H1 (cell line): ENCODE data around the gene UGGT2. TPM values are rescaled to one million over a fixed set of nuclear protein-coding genes. Genes with fewer than 3 reads are reported as not detected.

Experiments used
- CTCF ChIA-PET: fragments of 300-600 bp; sonication (Branson Sonifier 250); formaldehyde crosslinking; loops from one replicate; lab custom pipeline; 2021; ENCODE audit not compliant: partially characterized antibody; lab: Charles Lee
- POLR2A ChIA-PET: fragments of 300-600 bp; sonication (Branson Sonifier 250); formaldehyde crosslinking; loops from one replicate; lab custom pipeline; 2021; ENCODE audit warnings: inconsistent platforms; ENCODE audit not compliant: partially characterized antibody; lab: Charles Lee
- DNase-seq, 2 experiments: peaks; one replicate each; pipeline versions ENCODE4 v3.0.0 to v3.0.0-alpha.2; 2010 to 2022; ENCODE audit warnings: low spot score in 2 of 2, low read depth in 1 of 2, mixed read lengths in 1 of 2
- FAIRE-seq: peaks from 2 replicates; lab custom pipeline; 2011; peaks lifted over from hg19 to GRCh38; lab: Jason Lieb, UNC
- H2AFZ ChIP-seq: 2 replicates; pipeline ENCODE4 v1.8.1; 2012; ENCODE audit warnings: low read length, inconsistent platforms
- H2AK5ac ChIP-seq: 2 replicates; pipeline ENCODE4 v1.6.1; 2013; ENCODE audit warnings: low read depth, low read length
- H2BK120ac ChIP-seq: replicated peaks from 2 replicates; pipeline ENCODE3; 2013; ENCODE audit warnings: low read depth, low read length, inconsistent platforms
- H2BK12ac ChIP-seq: 2 replicates; pipeline ENCODE4 v1.6.1; 2013; ENCODE audit warnings: low read depth, low read length
- H2BK15ac ChIP-seq: 2 replicates; pipeline ENCODE4 v1.6.1; 2013; ENCODE audit warnings: low read length
- H2BK20ac ChIP-seq: 2 replicates; pipeline ENCODE4 v1.6.1; 2013; ENCODE audit warnings: low read length
- H2BK5ac ChIP-seq: 2 replicates; pipeline ENCODE4 v1.6.1; 2013; ENCODE audit warnings: low read depth, low read length
- H3K14ac ChIP-seq: 2 replicates; pipeline ENCODE4 v1.6.1; 2013; ENCODE audit warnings: inconsistent platforms; ENCODE audit not compliant: insufficient read length
- H3K18ac ChIP-seq: 2 replicates; pipeline ENCODE4 v1.6.1; 2013; ENCODE audit warnings: low read length; ENCODE audit errors: extremely low read depth
- H3K23ac ChIP-seq: 2 replicates; pipeline ENCODE4 v1.6.1; 2013; ENCODE audit warnings: inconsistent platforms; ENCODE audit not compliant: insufficient read length
- H3K23me2 ChIP-seq: 2 replicates; pipeline ENCODE4 v1.6.1; 2013; ENCODE audit warnings: low read depth, low read length
- H3K27ac ChIP-seq: 2 replicates; pipeline ENCODE4 v1.6.1; 2011; ENCODE audit warnings: low read depth, low read length, inconsistent platforms
- H3K27me3 ChIP-seq, 4 experiments: replicated peaks in 1 of 4; 1 replicate in 1 of 4; 2 replicates in 3 of 4; pipeline versions ENCODE4 v1.6.1 to v1.8.1; 2011 to 2013; ENCODE audit warnings: low read length in 3 of 4, mild to moderate bottlenecking in 3 of 4, inconsistent platforms in 2 of 4, mixed read lengths in 2 of 4, moderate library complexity in 1 of 4; ENCODE audit not compliant: control insufficient read depth in 3 of 4, insufficient read depth in 3 of 4; ENCODE audit errors: extremely low read depth in 1 of 4
- H3K36me3 ChIP-seq, 4 experiments: 2 replicates each; pipeline versions ENCODE4 v1.6.1 to v1.8.1; 2011 to 2013; ENCODE audit warnings: mild to moderate bottlenecking in 4 of 4, low read length in 3 of 4, moderate library complexity in 2 of 4, control low read depth in 1 of 4, inconsistent platforms in 1 of 4; ENCODE audit not compliant: insufficient read depth in 4 of 4, control insufficient read depth in 2 of 4
- H3K4ac ChIP-seq: replicated peaks from 2 replicates; pipeline ENCODE3; 2013; ENCODE audit warnings: low read length, low read depth, mixed read lengths, inconsistent platforms; ENCODE audit not compliant: insufficient read length
- H3K4me1 ChIP-seq, 4 experiments: replicated peaks in 1 of 4; 1 replicate in 1 of 4; 2 replicates in 3 of 4; pipeline versions ENCODE4 v1.6.1 to v1.8.1; 2011 to 2013; ENCODE audit warnings: low read length in 3 of 4, inconsistent platforms in 2 of 4, mixed read lengths in 1 of 4; ENCODE audit not compliant: insufficient read depth in 4 of 4, control insufficient read depth in 3 of 4
- H3K4me2 ChIP-seq, 2 experiments: 2 replicates each; pipeline versions ENCODE4 v1.6.1 to v1.8.1; 2011 to 2013; ENCODE audit warnings: low read depth in 2 of 2, low read length in 2 of 2, control low read depth in 1 of 2, inconsistent platforms in 1 of 2, mild to moderate bottlenecking in 1 of 2; ENCODE audit not compliant: insufficient read depth in 1 of 2
- H3K4me3 ChIP-seq, 4 experiments: fragments of 200-600, 300-600 bp in 1 of 4; sonication (generic), shearing (Covaris generic), sonication (Bioruptor Twin) in 1 of 4; 2 replicates each; pipeline versions ENCODE4 v1.5.1 to v1.8.1; 2011 to 2016; ENCODE audit warnings: low read length in 4 of 4, low read depth in 3 of 4, control low read depth in 2 of 4, inconsistent platforms in 2 of 4, mild to moderate bottlenecking in 2 of 4, mixed read lengths in 1 of 4, moderate library complexity in 1 of 4; ENCODE audit not compliant: insufficient read depth in 2 of 4; ENCODE audit errors: extremely low read depth in 1 of 4
- H3K56ac ChIP-seq: replicated peaks from 2 replicates; pipeline ENCODE3; 2013; ENCODE audit warnings: low read depth, mild to moderate bottlenecking, mixed read lengths, low read length, inconsistent platforms; ENCODE audit not compliant: insufficient read length
- H3K79me1 ChIP-seq: 2 replicates; pipeline ENCODE4 v1.6.1; 2013; ENCODE audit warnings: low read depth, low read length, control low read depth
- H3K79me2 ChIP-seq, 2 experiments: 2 replicates each; pipeline versions ENCODE4 v1.6.1 to v1.8.1; 2012 to 2013; ENCODE audit warnings: low read length in 2 of 2, mild to moderate bottlenecking in 2 of 2, inconsistent platforms in 1 of 2; ENCODE audit not compliant: insufficient read depth in 2 of 2, control insufficient read depth in 1 of 2
- H3K9ac ChIP-seq, 4 experiments: replicated peaks in 1 of 4; 1 replicate in 1 of 4; 2 replicates in 3 of 4; pipeline versions ENCODE4 v1.6.1 to v1.8.1; 2011 to 2013; ENCODE audit warnings: low read depth in 3 of 4, low read length in 3 of 4, control low read depth in 2 of 4, mild to moderate bottlenecking in 2 of 4, moderate library complexity in 2 of 4, inconsistent platforms in 1 of 4; ENCODE audit errors: extremely low read depth in 1 of 4
- H3K9me3 ChIP-seq, 2 experiments: 2 replicates each; pipeline versions ENCODE4 v1.6.1 to v1.8.1; 2012 to 2013; ENCODE audit warnings: mild to moderate bottlenecking in 2 of 2, moderate library complexity in 2 of 2, control low read depth in 1 of 2, inconsistent platforms in 1 of 2, low read depth in 1 of 2, low read length in 1 of 2, mixed read lengths in 1 of 2; ENCODE audit not compliant: insufficient read depth in 2 of 2
- H4K20me1 ChIP-seq, 2 experiments: replicated peaks in 1 of 2; 2 replicates each; pipeline versions ENCODE3 to v1.8.1; 2011 to 2013; ENCODE audit warnings: inconsistent platforms in 2 of 2, low read length in 2 of 2, mild to moderate bottlenecking in 1 of 2; ENCODE audit not compliant: insufficient read depth in 2 of 2, control insufficient read depth in 1 of 2
- H4K5ac ChIP-seq: 2 replicates; pipeline ENCODE4 v1.6.1; 2013; ENCODE audit warnings: low read length, low read depth, mixed read lengths, inconsistent platforms; ENCODE audit not compliant: insufficient read length
- H4K8ac ChIP-seq: 2 replicates; pipeline ENCODE4 v1.8.0; 2013; ENCODE audit warnings: mild to moderate bottlenecking, moderate library complexity, low read length, inconsistent platforms; ENCODE audit not compliant: insufficient read depth; ENCODE audit errors: extremely low read depth
- H4K91ac ChIP-seq: replicated peaks from 2 replicates; pipeline ENCODE3; 2013; ENCODE audit warnings: low read length, mixed read lengths, inconsistent platforms; ENCODE audit not compliant: insufficient read length
- ATF3 ChIP-seq: IDR thresholded peaks from 2 replicates; pipeline ENCODE4 v1.6.1; 2011; ENCODE audit warnings: low read depth, mild to moderate bottlenecking, low read length; ENCODE audit not compliant: insufficient read depth
- FOSL1 ChIP-seq: IDR thresholded peaks from 2 replicates; pipeline ENCODE4 v1.6.1; 2011; ENCODE audit warnings: mild to moderate bottlenecking, low read depth, low read length, moderate library complexity; ENCODE audit not compliant: insufficient read depth
- RFX5 ChIP-seq: IDR thresholded peaks from 2 replicates; pipeline ENCODE4 v1.6.1; 2011; ENCODE audit warnings: low read depth, low read length, improper control_type of control experiment, borderline replicate concordance
- TAF7 ChIP-seq: optimal IDR thresholded peaks from 2 replicates; pipeline ENCODE3; 2011; ENCODE audit warnings: low read depth, mild to moderate bottlenecking, inconsistent platforms, low read length, moderate library complexity, borderline replicate concordance
- WGBS, 2 experiments: shearing (Covaris generic) in 1 of 2; methylation state at CpG; one replicate each; pipeline versions ENCODE4 v1.1.6 to v1.1.7; 2013 to 2015; ENCODE audit warnings: low lambda C conversion rate in 2 of 2, mixed read lengths in 2 of 2, inconsistent platforms in 1 of 2, low coverage in 1 of 2, missing lambda C conversion rate in 1 of 2; ENCODE audit not compliant: insufficient replicate concordance in 2 of 2, insufficient coverage in 1 of 2, insufficient read length in 1 of 2; ENCODE audit errors: extremely low coverage in 1 of 2, missing lambda C conversion rate in 1 of 2; 5-methylcytosine and 5-hydroxymethylcytosine counted together
- polyA plus RNA-seq, 7 experiments: library from polyadenylated mRNA; depleted of rRNA in 3 of 7; stranded (reverse) in 5 of 7; unstranded in 2 of 7; fragments of >200 nt in 5 of 7; fragments of 200-250 nt in 2 of 7; gene quantifications; 1 replicate in 5 of 7; 2 replicates in 1 of 7; 4 replicates in 1 of 7; pipeline versions ENCODE4 v1.2.1 to v1.2.3, GENCODE V29; 2011 to 2013; ENCODE audit warnings: missing spikeins in 2 of 7, mixed read lengths in 2 of 7
- total RNA-seq: library from RNA; stranded (reverse); fragmentation: NEBNext Ultra II Directional; extraction: Animal tissue kit (Norgen Biotek cat#: 25700); gene quantifications from 2 replicates; pipeline ENCODE4 v1.2.1, GENCODE V29; 2021

UGGT2 gene
- total and polyA plus RNA-seq, 2 of the 8 experiments (the other 6 are each of a cell fraction or from before 2014, with no cell fraction given) = 5.9 to 25.1 TPM

DNA sequence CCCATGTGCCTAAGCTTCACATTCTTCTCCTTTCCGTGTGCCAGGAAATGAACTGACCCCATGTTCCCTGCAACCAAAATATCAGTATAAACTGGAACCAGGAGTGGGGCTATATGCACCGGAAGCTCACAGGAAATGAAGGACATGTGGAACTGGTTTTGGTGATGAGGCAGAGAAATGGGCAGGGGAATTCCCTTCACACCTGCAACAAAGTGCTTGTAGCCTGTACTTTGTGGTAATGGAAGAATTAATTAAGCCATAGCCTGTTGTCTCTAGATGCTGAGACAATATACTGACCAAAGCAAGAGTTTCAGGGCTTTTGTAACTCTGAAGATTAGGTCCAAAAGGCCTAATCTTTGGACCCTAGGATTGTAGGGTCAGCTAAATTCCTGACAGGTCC lies 15.5 kb upstream of the UGGT2 start:
- 79% methylated on average over 2 of the region's 2 CpGs; no CpG with 5 or more reads in 1 of the 2 experiments for WGBS, 2 experiments
- no peaks in the 10 kb centered on the region for H3K9me3 ChIP-seq
- TF ChIP-seq FOSL1 = no peak
- no peak for TF ChIP-seq ATF3
- no peak for TF ChIP-seq TAF7
- TF ChIP-seq RFX5 = no peak

More for the DNA sequence above, 15.5 kb upstream of the UGGT2 start:
- H3K79me1 ChIP-seq = no peaks in the 10 kb centered on the region
- H3K56ac ChIP-seq = no peak overlapping the region
- no peak overlapping the region for H3K18ac ChIP-seq
- H2BK15ac ChIP-seq = no peak overlapping the region
- no peaks in the 10 kb centered on the region for H3K23me2 ChIP-seq
- no peak overlapping the region for H4K5ac ChIP-seq
- H3K4me2 ChIP-seq = no peak overlapping the region
- no peak overlapping the region for H2BK20ac ChIP-seq
- H4K8ac ChIP-seq = no peak overlapping the region
- no peak overlapping the region for H3K14ac ChIP-seq
- H2BK120ac ChIP-seq = no peak overlapping the region
- H4K20me1 ChIP-seq = no peaks in the 10 kb centered on the region
- no peaks in the 10 kb centered on the region for H3K36me3 ChIP-seq
- H3K27ac ChIP-seq = no peak overlapping the region
- no peak overlapping the region for H2AK5ac ChIP-seq
- no peak overlapping the region for H2BK12ac ChIP-seq
- H3K9ac ChIP-seq = no peak overlapping the region
- H3K4ac ChIP-seq = no peak overlapping the region
- no peaks in the 10 kb centered on the region for H3K27me3 ChIP-seq
- H3K4me1 ChIP-seq = no peaks in the 10 kb centered on the region
- no peak overlapping the region for H3K23ac ChIP-seq
- FAIRE-seq (no peak), DNase-seq (no peak)
- H2AFZ ChIP-seq = peak overlapping the region; percentile 80; the same call in 1 of the 2 replicates
- no peak overlapping the region for H3K4me3 ChIP-seq
- H4K91ac ChIP-seq = no peak overlapping the region
- CTCF ChIA-PET = interaction anchor here (1.0 to 3.9 kb wide), 2 partner anchors 10 to 49 kb away, joined by 3 to 31 read pairs; no protein-coding TSS in a partner anchor
- H2BK5ac ChIP-seq = no peak overlapping the region
- POLR2A ChIA-PET = no interaction called here
- no peaks in the 10 kb centered on the region for H3K79me2 ChIP-seq
